Effector memory CD4-positive, alpha-beta T cell (primary cell): Measurements from ENCODE around the gene NOL4L.

ENCODE experiments used
- DNase-seq, 3 donors: peaks; one replicate each; pipeline ENCODE4 v3.0.0-alpha.2; 2020
- H3K27ac ChIP-seq: 2 replicates; pipeline ENCODE4 v1.7.0; 2013; ENCODE audit warnings: mild to moderate bottlenecking, low read length, moderate library complexity; ENCODE audit not compliant: insufficient read depth, poor library complexity, severe bottlenecking
- H3K27me3 ChIP-seq: replicated peaks from 2 replicates; pipeline ENCODE4 v1.7.0; 2013; ENCODE audit warnings: mild to moderate bottlenecking, low read length; ENCODE audit not compliant: insufficient read depth, control insufficient read depth, poor library complexity, severe bottlenecking
- H3K36me3 ChIP-seq: 2 replicates; pipeline ENCODE4 v1.7.0; 2013; ENCODE audit warnings: mild to moderate bottlenecking, low read length, moderate library complexity; ENCODE audit not compliant: control insufficient read depth, insufficient read depth
- H3K4me1 ChIP-seq: 2 replicates; pipeline ENCODE4 v1.7.0; 2013; ENCODE audit warnings: low read length, mild to moderate bottlenecking; ENCODE audit not compliant: control insufficient read depth, insufficient read depth, poor library complexity, severe bottlenecking
- H3K4me3 ChIP-seq: 2 replicates; pipeline ENCODE4 v1.7.0; 2013; ENCODE audit warnings: low read length, low read depth, mild to moderate bottlenecking; ENCODE audit not compliant: insufficient read depth, poor library complexity, severe bottlenecking
- H3K9me3 ChIP-seq: 2 replicates; pipeline ENCODE4 v1.7.0; 2013; ENCODE audit warnings: mild to moderate bottlenecking, low read length, moderate library complexity; ENCODE audit not compliant: control insufficient read depth

The NOL4L gene

DNA sequence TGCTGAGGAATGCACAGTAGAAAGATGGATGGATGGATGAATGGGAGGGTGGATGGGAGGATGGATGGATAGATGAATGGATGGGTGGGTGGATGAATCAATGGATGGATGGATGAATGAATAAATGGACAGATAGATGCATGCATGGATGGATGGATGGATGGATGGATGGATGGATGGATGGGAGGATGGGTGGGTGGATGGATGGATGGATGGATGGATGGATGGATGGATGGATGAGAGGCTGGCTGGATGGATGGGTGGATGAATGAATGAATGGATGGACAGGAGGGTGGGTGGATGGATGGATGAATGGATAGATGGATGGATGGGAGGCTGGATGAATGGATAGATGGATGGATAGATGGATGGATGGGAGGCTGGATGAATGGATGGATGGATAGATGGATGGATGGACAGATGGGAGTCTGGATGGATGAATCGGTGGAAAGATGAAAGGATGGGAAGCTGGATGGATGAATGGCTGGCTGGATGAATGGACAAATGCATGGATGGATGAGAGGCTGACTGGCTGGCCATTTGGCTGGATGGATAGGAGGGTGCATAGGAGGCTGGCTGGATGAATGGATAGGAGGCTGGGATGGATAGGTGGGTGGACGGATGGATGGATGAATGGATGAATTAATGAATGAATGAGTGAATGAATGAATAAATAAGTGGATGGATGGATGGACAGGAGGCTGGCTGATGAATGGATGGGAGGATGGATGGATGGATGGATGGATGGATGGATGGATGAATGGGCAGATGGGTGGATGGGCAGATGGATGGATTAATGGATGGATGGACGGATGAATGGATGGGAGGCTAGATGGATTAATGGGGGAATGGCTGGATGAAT is 28.3 kb upstream of the NOL4L start:
- Histone ChIP-seq H3K27ac (no peak overlapping the region), H3K9me3 (no peaks in the 10 kb centered on the region), H3K36me3 (no peaks in the 10 kb centered on the region), H3K4me3 (no peak overlapping the region), H3K27me3 (no peaks in the 10 kb centered on the region), H3K4me1 (no peaks in the 10 kb centered on the region)
- DNase-seq = no peak

DNA sequence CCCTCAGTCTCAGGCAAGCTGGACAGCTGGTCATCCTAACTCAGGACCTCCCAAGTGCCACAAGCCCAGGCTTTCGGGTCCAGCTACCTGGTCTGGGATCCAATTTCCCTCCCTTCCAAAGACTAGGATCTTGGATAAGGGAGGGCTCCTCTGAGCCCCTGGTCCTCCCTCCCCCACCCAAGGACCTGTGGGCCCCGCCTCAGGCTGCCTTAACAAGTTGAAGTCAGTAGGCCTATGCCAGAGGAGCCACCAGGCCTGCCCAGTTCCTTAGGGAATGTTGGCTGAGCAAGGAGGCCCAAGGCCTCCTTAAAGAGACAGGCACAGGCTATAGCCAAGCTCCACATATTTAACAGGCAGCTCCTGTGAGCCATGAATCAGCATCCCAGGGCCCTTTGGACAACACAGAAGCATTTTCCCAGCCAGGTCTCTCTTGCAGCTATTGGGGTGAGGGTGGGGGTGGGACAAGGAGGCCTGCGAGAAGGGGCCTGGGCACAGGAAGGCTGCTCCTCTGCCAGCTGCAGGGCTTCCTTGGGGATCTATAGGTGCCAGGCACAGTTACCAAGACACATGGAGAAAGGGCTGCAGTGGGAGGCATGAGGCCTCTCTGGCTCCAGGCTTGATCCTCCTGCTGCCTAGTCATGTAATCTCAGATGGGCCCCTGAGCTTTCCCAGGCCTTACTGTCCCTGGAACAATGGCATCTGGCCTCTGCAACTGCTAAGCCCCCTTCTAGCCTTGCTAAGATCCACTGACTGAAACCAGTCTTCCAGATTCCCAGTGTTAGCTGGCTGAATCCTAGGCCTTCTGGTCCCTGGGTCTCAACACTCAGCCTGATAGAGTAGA is 27.4 kb upstream of the NOL4L start:
- no peaks in the 10 kb centered on the region for H3K9me3 ChIP-seq
- no peak overlapping the region for H3K27ac ChIP-seq
- no peaks in the 10 kb centered on the region for H3K36me3 ChIP-seq
- DNase-seq = no peak
- H3K27me3 ChIP-seq = no peaks in the 10 kb centered on the region
- H3K4me3 ChIP-seq = no peak overlapping the region
- H3K4me1 ChIP-seq = no peaks in the 10 kb centered on the region

DNA sequence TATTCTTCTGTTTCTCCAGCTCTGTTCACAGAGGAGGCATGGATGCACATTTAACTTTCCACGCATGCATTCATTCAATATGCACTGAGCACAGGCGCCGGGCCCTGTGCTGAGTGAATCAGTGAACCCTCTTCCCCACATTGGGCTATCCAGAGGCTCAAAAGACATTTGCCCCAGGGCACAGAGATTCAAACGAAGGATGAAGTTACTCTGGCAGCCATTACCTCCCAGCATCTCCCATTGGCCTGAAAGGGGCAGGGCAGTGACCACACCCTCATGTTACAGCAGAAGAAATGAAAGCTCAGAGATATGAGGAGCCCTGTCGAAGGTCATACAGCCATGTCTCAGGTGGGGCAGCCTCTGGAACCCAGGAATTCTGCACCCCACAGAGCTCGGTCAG is 26.7 kb upstream of the NOL4L start:
- H3K27ac ChIP-seq = no peak overlapping the region
- no peaks in the 10 kb centered on the region for H3K4me1 ChIP-seq
- H3K4me3 ChIP-seq = no peak overlapping the region
- H3K27me3 ChIP-seq = no peaks in the 10 kb centered on the region
- H3K9me3 ChIP-seq = no peaks in the 10 kb centered on the region
- no peak for DNase-seq
- H3K36me3 ChIP-seq = no peaks in the 10 kb centered on the region

DNA sequence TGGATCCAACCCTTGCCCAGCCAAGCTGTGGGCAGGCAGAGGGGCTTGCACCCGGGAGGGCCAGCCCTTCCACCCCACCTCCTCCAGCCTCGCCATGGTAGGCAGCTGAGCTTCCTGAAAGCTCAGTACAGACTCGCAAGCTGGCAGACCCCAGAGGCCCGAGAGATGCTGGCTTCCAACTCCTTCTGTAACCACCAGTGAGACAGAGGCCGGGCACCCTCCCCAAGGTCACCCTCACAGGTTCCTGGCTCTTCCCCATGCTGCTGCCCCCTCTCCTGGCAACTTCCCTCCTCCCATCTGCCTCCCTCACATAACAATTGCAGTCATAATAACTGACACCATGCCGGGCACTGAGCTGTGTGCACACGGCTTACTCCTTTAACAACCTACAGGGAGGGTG is 26.2 kb upstream of the NOL4L start:
- no peaks in the 10 kb centered on the region for H3K9me3 ChIP-seq
- H3K27ac ChIP-seq = no peak overlapping the region
- no peak for DNase-seq
- no peaks in the 10 kb centered on the region for H3K27me3 ChIP-seq
- no peaks in the 10 kb centered on the region for H3K36me3 ChIP-seq
- no peak overlapping the region for H3K4me3 ChIP-seq
- H3K4me1 ChIP-seq = no peaks in the 10 kb centered on the region

DNA sequence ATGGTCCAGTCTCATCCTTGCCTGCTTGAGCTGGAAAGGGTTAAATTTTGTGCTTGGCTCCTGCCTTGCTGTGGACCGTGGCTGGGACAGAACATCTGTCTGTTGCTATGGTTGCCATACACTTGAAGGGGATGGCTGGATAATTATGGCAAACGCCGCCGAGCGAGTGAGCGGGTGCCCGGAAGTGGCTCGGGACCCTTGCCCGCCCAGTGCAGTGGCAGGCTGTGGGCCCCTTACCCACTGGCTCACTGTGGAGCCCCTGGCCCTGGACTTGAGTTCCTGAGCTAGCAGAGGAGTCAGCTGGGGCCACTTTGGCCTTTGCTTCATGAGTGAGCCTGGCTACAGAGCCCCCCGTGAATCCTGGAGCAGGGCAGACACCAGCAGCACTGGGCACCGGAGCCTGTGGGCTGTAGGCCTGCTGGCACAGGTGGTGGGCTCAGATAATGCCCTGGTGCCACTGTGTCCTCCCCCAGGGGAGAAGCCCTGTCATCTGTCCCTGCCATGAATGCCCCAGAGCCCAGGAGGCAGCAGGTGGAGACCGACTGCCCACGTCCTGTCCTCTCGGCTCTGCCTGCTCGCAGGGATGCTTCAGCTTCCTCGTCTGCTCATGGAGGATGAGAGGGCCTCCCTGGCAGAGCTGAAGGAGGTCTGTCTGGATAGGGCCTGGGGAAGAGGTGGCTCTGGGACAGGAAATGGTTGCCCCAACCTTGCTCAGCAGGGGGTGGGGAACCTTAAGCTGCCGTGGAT is 25.5 kb upstream of the NOL4L start:
- no peak for DNase-seq
- H3K27ac ChIP-seq = no peak overlapping the region
- H3K4me1 ChIP-seq = no peaks in the 10 kb centered on the region
- no peak overlapping the region for H3K4me3 ChIP-seq
- no peaks in the 10 kb centered on the region for H3K27me3 ChIP-seq
- no peaks in the 10 kb centered on the region for H3K9me3 ChIP-seq
- H3K36me3 ChIP-seq = no peaks in the 10 kb centered on the region

DNA sequence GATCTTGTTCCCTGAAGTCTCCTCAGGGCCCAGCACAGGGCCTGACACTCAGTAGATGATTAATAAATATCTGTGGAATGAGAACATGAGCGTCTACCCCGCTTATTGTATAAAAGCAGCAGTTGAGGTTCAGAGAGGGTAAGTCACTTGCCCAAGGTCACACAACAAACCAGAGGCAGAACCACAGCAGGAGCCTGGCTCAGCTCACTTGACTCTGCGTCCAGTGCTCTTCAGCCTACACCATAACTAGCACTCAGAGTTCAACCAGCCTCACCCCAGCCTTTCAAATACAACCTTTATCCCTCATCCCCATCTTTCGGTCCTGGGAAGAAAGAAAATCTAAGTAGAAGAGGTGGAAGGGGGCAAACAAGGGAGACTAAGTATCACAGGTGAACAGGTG is 24.9 kb upstream of the NOL4L start:
- Histone ChIP-seq H3K27me3 (no peaks in the 10 kb centered on the region), H3K9me3 (no peaks in the 10 kb centered on the region), H3K27ac (no peak overlapping the region), H3K4me3 (no peak overlapping the region), H3K36me3 (no peaks in the 10 kb centered on the region), H3K4me1 (no peaks in the 10 kb centered on the region)
- no peak for DNase-seq

DNA sequence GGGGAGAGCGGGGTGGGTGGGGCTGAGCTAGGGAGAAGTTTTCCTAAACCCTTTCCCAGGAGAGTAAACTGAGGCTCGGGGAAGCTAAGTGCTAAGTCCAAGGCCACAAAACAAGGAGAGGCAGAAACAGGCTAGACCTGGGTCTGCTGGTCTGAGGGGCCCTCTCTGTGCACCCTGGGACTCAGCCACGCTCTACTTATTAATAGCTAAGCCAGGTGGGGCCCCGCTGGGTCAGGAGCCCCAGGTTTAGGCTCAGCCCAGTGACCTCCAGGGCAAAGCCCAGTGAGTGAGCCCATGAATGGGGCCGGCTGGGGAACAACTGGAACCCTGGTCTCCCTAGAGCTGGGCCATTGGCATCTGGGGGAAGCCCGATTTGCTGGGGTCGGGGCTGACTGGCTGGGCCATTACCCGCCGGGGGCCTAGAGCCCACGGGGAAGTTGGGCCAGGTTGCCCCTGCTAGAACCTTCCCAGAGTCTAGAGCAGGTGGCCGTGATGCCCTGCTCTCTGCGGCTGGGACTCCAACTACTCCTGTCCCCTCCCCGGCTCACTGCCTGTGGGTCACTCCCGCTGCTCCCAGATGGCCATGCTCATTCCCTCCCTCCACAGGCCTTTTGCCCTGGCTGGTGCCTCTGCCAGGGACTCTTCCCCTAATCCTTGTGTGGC is 24.1 kb upstream of the NOL4L start:
- Histone ChIP-seq H3K36me3 (no peaks in the 10 kb centered on the region), H3K27ac (no peak overlapping the region), H3K9me3 (no peaks in the 10 kb centered on the region), H3K27me3 (no peaks in the 10 kb centered on the region), H3K4me3 (no peak overlapping the region), H3K4me1 (no peaks in the 10 kb centered on the region)
- DNase-seq = no peak

DNA sequence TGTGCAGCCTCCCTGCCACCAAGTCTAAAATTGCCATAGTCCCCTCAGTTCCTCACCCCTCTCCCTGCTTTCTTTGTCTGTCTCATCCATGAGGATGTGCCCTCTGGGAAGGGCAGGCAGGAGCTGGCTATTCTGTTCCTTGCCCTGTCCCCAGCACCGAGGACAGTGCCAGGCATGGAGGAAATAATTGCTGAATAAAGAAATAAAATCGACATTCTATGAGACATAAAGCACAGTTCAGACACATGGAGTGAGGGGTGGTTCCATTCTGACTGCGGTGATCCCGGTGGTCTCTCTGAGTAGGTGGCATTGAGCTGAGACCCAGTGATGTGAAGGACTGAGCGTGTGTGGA is 23.5 kb upstream of the NOL4L start:
- no peak overlapping the region for H3K4me3 ChIP-seq
- no peak for DNase-seq
- H3K27ac ChIP-seq = no peak overlapping the region
- no peaks in the 10 kb centered on the region for H3K36me3 ChIP-seq
- no peaks in the 10 kb centered on the region for H3K4me1 ChIP-seq
- H3K27me3 ChIP-seq = no peaks in the 10 kb centered on the region
- H3K9me3 ChIP-seq = no peaks in the 10 kb centered on the region

DNA sequence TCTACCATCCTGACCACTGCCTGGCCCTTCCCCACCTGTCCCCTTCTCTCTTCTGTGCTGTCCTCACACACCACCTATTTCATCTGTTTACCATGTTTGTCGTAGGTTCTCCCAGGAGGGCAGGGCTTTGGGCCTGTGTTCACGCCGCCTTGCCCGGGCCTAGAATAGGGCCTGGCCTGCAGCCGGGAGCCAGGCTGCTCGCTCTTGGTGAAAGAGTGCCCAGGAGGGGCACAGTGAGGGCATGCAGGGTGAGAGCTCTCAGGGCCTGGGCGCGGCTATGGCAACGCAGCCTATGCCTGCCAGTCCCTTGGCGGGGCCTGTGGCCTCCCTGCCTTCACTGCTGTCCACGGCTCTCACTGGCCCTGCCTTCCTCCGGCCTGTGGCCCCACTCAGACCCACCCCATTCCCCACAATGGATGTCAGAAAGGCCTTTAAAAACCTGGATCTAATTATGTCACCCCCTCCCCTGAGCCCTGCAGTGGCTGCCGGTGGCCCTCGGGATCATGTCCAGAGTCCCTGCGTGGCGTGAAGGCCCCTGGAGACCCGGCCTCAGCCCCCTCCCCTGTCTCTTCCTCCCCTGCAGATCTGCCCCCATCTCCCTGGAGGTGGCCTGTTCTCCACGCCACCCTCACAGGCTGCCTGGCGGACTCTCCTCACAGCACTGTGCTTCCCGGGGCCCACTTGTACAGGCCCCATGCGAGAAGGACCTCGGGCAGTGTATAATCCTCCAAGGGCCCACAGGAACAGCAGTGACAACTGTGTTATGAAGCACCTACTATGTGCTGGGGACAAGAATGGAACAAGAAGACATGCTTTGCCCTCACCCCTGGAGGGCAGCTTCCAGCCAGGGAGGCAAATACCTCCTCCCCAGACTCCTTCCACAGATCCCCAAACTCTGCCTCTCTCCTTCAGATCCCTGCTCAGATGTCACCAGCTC is 22.9 kb upstream of the NOL4L start:
- H3K36me3 ChIP-seq = no peaks in the 10 kb centered on the region
- H3K9me3 ChIP-seq = no peaks in the 10 kb centered on the region
- no peaks in the 10 kb centered on the region for H3K27me3 ChIP-seq
- H3K4me1 ChIP-seq = no peaks in the 10 kb centered on the region
- H3K27ac ChIP-seq = no peak overlapping the region
- no peak overlapping the region for H3K4me3 ChIP-seq
- DNase-seq = no peak
